SK-N-SH (cell line): ENCODE data around the gene KCNC4. TPM values are rescaled to one million over a fixed set of nuclear protein-coding genes. Genes with fewer than 3 reads are reported as not detected.

ENCODE experiments used
- CTCF ChIA-PET: fragments of 300-600, 350-600 bp; formaldehyde crosslinking; extraction: SDS; loops from one replicate; lab custom pipeline; 2021; lab: Yijun Ruan, JAX
- POLR2A ChIA-PET: fragments of 350-600 bp; sonication (Branson Sonifier 250); formaldehyde crosslinking; extraction: SDS; loops from one replicate; lab custom pipeline; 2020; ENCODE audit warnings: antibody characterized with exemption, inconsistent platforms; lab: Yijun Ruan, JAX
- DNase-seq: peaks from one replicate; pipeline ENCODE4 v3.0.0; 2012
- H2AFZ ChIP-seq: fragments of 200-600 bp; sonication (generic); 2 replicates; pipeline ENCODE4 v1.8.1; 2016; ENCODE audit warnings: antibody characterized with exemption, mild to moderate bottlenecking, low read depth
- H3F3A ChIP-seq: fragments of 200-600 bp; sonication (generic); replicated peaks from 2 replicates; pipeline ENCODE3; 2016; ENCODE audit warnings: antibody characterized with exemption, mild to moderate bottlenecking; ENCODE audit not compliant: insufficient read depth
- H3K27ac ChIP-seq, 2 experiments: fragments of 200-500 bp in 1 of 2; fragments of 200-600 bp in 1 of 2; sonication (Bioruptor generic) in 1 of 2; sonication (generic), shearing (Covaris generic) in 1 of 2; 2 replicates each; pipeline versions ENCODE4 v1.5.1 to v1.6.1; 2014 to 2016; ENCODE audit warnings: low read depth in 2 of 2, inconsistent platforms in 1 of 2, low read length in 1 of 2, mild to moderate bottlenecking in 1 of 2, mixed read lengths in 1 of 2
- H3K27me3 ChIP-seq: fragments of 200-600 bp; sonication (generic), shearing (Covaris generic); 2 replicates; pipeline ENCODE4 v1.6.1; 2016; ENCODE audit warnings: mixed run types; ENCODE audit not compliant: insufficient read depth
- H3K36me3 ChIP-seq, 2 experiments: fragments of 200-500 bp in 1 of 2; fragments of 200-600 bp in 1 of 2; sonication (Bioruptor generic) in 1 of 2; sonication (generic) in 1 of 2; replicated peaks in 1 of 2; 2 replicates each; pipeline versions ENCODE3 to v1.5.1; 2014 to 2016; ENCODE audit warnings: low read length in 1 of 2, mild to moderate bottlenecking in 1 of 2; ENCODE audit not compliant: insufficient read depth in 2 of 2, control insufficient read depth in 1 of 2
- H3K4me1 ChIP-seq, 2 experiments: fragments of 200-500 bp in 1 of 2; fragments of 200-600 bp in 1 of 2; sonication (Bioruptor generic) in 1 of 2; sonication (generic), shearing (Covaris generic) in 1 of 2; 2 replicates each; pipeline versions ENCODE4 v1.5.1 to v1.6.1; 2014 to 2016; ENCODE audit warnings: low read depth in 1 of 2, low read length in 1 of 2, mixed run types in 1 of 2; ENCODE audit not compliant: insufficient read depth in 2 of 2, control insufficient read depth in 1 of 2
- H3K4me2 ChIP-seq: fragments of 200-600 bp; sonication (generic), shearing (Covaris generic); 2 replicates; pipeline ENCODE4 v1.6.1; 2017; ENCODE audit warnings: mixed run types
- H3K4me3 ChIP-seq, 2 experiments: fragments of 200-500 bp in 1 of 2; fragments of 200-600 bp in 1 of 2; sonication (Bioruptor generic) in 1 of 2; sonication (generic), shearing (Covaris generic) in 1 of 2; 2 replicates each; pipeline versions ENCODE4 v1.5.1 to v1.8.1; 2014 to 2016; ENCODE audit warnings: low read depth in 2 of 2, inconsistent platforms in 1 of 2, low read length in 1 of 2, mild to moderate bottlenecking in 1 of 2, mixed read lengths in 1 of 2, moderate library complexity in 1 of 2
- H3K79me2 ChIP-seq: fragments of 200-600 bp; sonication (generic); 2 replicates; pipeline ENCODE4 v1.8.1; 2017; ENCODE audit warnings: mild to moderate bottlenecking; ENCODE audit not compliant: insufficient read depth
- H3K9ac ChIP-seq: fragments of 200-600 bp; sonication (generic); 2 replicates; pipeline ENCODE4 v1.6.1; 2017; ENCODE audit warnings: mixed run types
- H3K9me2 ChIP-seq: fragments of 200-600 bp; sonication (generic); 2 replicates; pipeline ENCODE4 v1.6.1; 2017; ENCODE audit warnings: mixed run types
- H3K9me3 ChIP-seq: fragments of 200-600 bp; sonication (generic); 2 replicates; pipeline ENCODE4 v1.6.1; 2017; ENCODE audit warnings: mixed run types, mild to moderate bottlenecking, moderate library complexity
- H4K20me1 ChIP-seq: fragments of 200-600 bp; sonication (generic); 2 replicates; pipeline ENCODE4 v1.6.1; 2017; ENCODE audit warnings: mild to moderate bottlenecking, mixed run types; ENCODE audit not compliant: insufficient read depth
- CHD2 ChIP-seq: fragments of 150-350 bp; IDR thresholded peaks from 2 replicates; pipeline ENCODE4 v1.6.1; 2018; ENCODE audit warnings: low read length; ENCODE audit not compliant: partially characterized antibody
- CTCF ChIP-seq: fragments of 200-600 bp; sonication (generic); IDR thresholded peaks from 2 replicates; pipeline ENCODE4 v1.6.1; 2017; ENCODE audit warnings: antibody characterized with exemption, mild to moderate bottlenecking, moderate library complexity
- FOSL2 ChIP-seq: IDR thresholded peaks from 2 replicates; pipeline ENCODE4 v1.4.0; 2012; ENCODE audit warnings: low read depth, mild to moderate bottlenecking, moderate library complexity, borderline replicate concordance
- FOXJ3 ChIP-seq: sonication (generic); formaldehyde crosslinking; IDR thresholded peaks from 2 replicates; pipeline ENCODE4 v1.5.1; 2020; ENCODE audit warnings: mild to moderate bottlenecking, missing genetic modification reagents
- IRF3 ChIP-seq: fragments of 150-350 bp; IDR thresholded peaks from 2 replicates; pipeline ENCODE4 v1.6.1; 2016; ENCODE audit warnings: mild to moderate bottlenecking, low read depth, low read length
- JUND ChIP-seq: IDR thresholded peaks from 2 replicates; pipeline ENCODE4 v1.4.0; 2012
- MEF2A ChIP-seq: IDR thresholded peaks from 2 replicates; pipeline ENCODE4 v1.4.0; 2012; ENCODE audit warnings: low read depth, borderline replicate concordance
- NFIC ChIP-seq: IDR thresholded peaks from 2 replicates; pipeline ENCODE4 v1.4.0; 2012; ENCODE audit warnings: borderline replicate concordance
- NRF1 ChIP-seq: IDR thresholded peaks from 2 replicates; pipeline ENCODE4 v1.6.1; 2012; ENCODE audit warnings: low read depth, mild to moderate bottlenecking, low read length
- REST ChIP-seq: IDR thresholded peaks from 2 replicates; pipeline ENCODE4 v1.6.1; 2012; ENCODE audit warnings: mild to moderate bottlenecking, low read depth, low read length, moderate library complexity
- RFX5 ChIP-seq: IDR thresholded peaks from 2 replicates; pipeline ENCODE4 v1.6.1; 2012; ENCODE audit warnings: mild to moderate bottlenecking, improper control_type of control experiment, low read length
- RXRA ChIP-seq: IDR thresholded peaks from 2 replicates; pipeline ENCODE4 v1.4.0; 2012; ENCODE audit warnings: low read depth, mild to moderate bottlenecking, borderline replicate concordance
- TCF12 ChIP-seq: IDR thresholded peaks from 2 replicates; pipeline ENCODE4 v1.4.0; 2012
- TEAD4 ChIP-seq: IDR thresholded peaks from 2 replicates; pipeline ENCODE4 v1.4.0; 2012; ENCODE audit warnings: mild to moderate bottlenecking, borderline replicate concordance; ENCODE audit not compliant: insufficient read depth
- USF2 ChIP-seq: fragments of 150-350 bp; IDR thresholded peaks from 2 replicates; pipeline ENCODE4 v1.6.1; 2017; ENCODE audit warnings: antibody characterized with exemption, low read length, low read depth, borderline replicate concordance
- YY1 ChIP-seq: IDR thresholded peaks from 2 replicates; pipeline ENCODE4 v1.4.0; 2012; ENCODE audit warnings: low read depth, mild to moderate bottlenecking
- WGBS: methylation state at CpG from one replicate; pipeline ENCODE4 v1.1.6; 2017; ENCODE audit warnings: low lambda C conversion rate; 5-methylcytosine and 5-hydroxymethylcytosine counted together
- polyA plus RNA-seq, 3 experiments: library from polyadenylated mRNA; depleted of rRNA; stranded (reverse); fragments of >200 nt; gene quantifications; 2 replicates each; pipeline ENCODE4 v1.2.3, GENCODE V29; 2012

The KCNC4 gene
- polyA plus RNA-seq, 1 of the 3 experiments (the other 2 are of a cell fraction) = 0.51 TPM

GRCh38 chr1:110195196-110195595 lies 14.9 kb upstream of the KCNC4 start:
- TF ChIP-seq FOSL2 (no peak), NRF1 (no peak), FOXJ3 (CRISPR knock-in tag) (no peak), TCF12 (no peak), CHD2 (no peak), CTCF (no peak), TEAD4 (no peak), YY1 (no peak), JUND (no peak), USF2 (no peak), RXRA (no peak), NFIC (no peak), IRF3 (no peak), MEF2A (no peak), RFX5 (no peak), REST (no peak)
- TF ChIP-seq, all 33 proteins: peak for 0
- no peaks in the 10 kb centered on the region for H3K27me3 ChIP-seq
- peaks cover 0 to 19% of the 10 kb centered on the region in 2 experiments; a peak in 1 of 4 replicates for H3K4me1 ChIP-seq
- H3K4me3 ChIP-seq = no peak overlapping the region
- no peaks in the 10 kb centered on the region for H3K36me3 ChIP-seq
- no peaks in the 10 kb centered on the region for H3F3A ChIP-seq
- H3K9me2 ChIP-seq = no peaks in the 10 kb centered on the region
- no peak overlapping the region for H2AFZ ChIP-seq
- no peak for DNase-seq
- H3K9me3 ChIP-seq = no peaks in the 10 kb centered on the region
- POLR2A ChIA-PET = no interaction called here
- no peak overlapping the region for H3K27ac ChIP-seq
- no peaks in the 10 kb centered on the region for H3K79me2 ChIP-seq
- H3K4me2 ChIP-seq = no peak overlapping the region
- CTCF ChIA-PET = interaction anchor here (0.7 to 12.2 kb wide), 6 partner anchors 11 to 265 kb away, joined by 3 to 163 read pairs (median 14); partner anchors contain the start of gene KCNC4
- 79% methylated on average over 9 of the region's 10 CpGs for WGBS
- no peaks in the 10 kb centered on the region for H4K20me1 ChIP-seq
- no peak overlapping the region for H3K9ac ChIP-seq
